Parathyroid adenoma (tissue), 2 donors: ENCODE results near the gene HIF3A.

Experiments used
- H2AFZ ChIP-seq: fragments of 300-600 bp; sonication (generic); one replicate; pipeline ENCODE4 v1.7.0; 2017; ENCODE audit warnings: antibody characterized with exemption, mild to moderate bottlenecking
- H3K27ac ChIP-seq: fragments of 300-600 bp; sonication (generic); one replicate; pipeline ENCODE4 v1.7.0; 2017
- H3K27me3 ChIP-seq: fragments of 300-600 bp; sonication (generic); one replicate; pipeline ENCODE4 v1.7.0; 2017; ENCODE audit warnings: low read length; ENCODE audit not compliant: control insufficient read depth, insufficient read depth
- H3K36me3 ChIP-seq: fragments of 300-600 bp; sonication (generic); one replicate; pipeline ENCODE4 v1.7.0; 2017; ENCODE audit warnings: low read length; ENCODE audit not compliant: control insufficient read depth, insufficient read depth
- H3K4me1 ChIP-seq: fragments of 300-600 bp; sonication (generic); one replicate; pipeline ENCODE4 v1.7.0; 2017; ENCODE audit warnings: control low read depth
- H3K4me2 ChIP-seq: fragments of 300-600 bp; sonication (generic); one replicate; pipeline ENCODE4 v1.7.0; 2017; ENCODE audit warnings: low read length
- H3K4me3 ChIP-seq: fragments of 300-600 bp; sonication (generic); one replicate; pipeline ENCODE4 v1.7.0; 2017; ENCODE audit warnings: low read depth, low read length
- H3K79me2 ChIP-seq: fragments of 300-600 bp; sonication (generic); one replicate; pipeline ENCODE4 v1.7.0; 2017; ENCODE audit warnings: control low read depth
- H3K9ac ChIP-seq: fragments of 300-600 bp; sonication (generic); one replicate; pipeline ENCODE4 v1.7.0; 2017; ENCODE audit warnings: mild to moderate bottlenecking
- H3K9me3 ChIP-seq: fragments of 300-600 bp; sonication (generic); one replicate; pipeline ENCODE4 v1.7.0; 2017; ENCODE audit warnings: low read length; ENCODE audit not compliant: control insufficient read depth
- TF ChIP-seq, protein P1 (sequence below): fragments of 300-600 bp; sonication (generic); IDR thresholded peaks from one replicate; pipeline ENCODE4 v1.7.0; 2017; ENCODE audit warnings: antibody characterized with exemption, mild to moderate bottlenecking
- donor health status: primary hyperparathyroidism.

HIF3A gene

DNA sequence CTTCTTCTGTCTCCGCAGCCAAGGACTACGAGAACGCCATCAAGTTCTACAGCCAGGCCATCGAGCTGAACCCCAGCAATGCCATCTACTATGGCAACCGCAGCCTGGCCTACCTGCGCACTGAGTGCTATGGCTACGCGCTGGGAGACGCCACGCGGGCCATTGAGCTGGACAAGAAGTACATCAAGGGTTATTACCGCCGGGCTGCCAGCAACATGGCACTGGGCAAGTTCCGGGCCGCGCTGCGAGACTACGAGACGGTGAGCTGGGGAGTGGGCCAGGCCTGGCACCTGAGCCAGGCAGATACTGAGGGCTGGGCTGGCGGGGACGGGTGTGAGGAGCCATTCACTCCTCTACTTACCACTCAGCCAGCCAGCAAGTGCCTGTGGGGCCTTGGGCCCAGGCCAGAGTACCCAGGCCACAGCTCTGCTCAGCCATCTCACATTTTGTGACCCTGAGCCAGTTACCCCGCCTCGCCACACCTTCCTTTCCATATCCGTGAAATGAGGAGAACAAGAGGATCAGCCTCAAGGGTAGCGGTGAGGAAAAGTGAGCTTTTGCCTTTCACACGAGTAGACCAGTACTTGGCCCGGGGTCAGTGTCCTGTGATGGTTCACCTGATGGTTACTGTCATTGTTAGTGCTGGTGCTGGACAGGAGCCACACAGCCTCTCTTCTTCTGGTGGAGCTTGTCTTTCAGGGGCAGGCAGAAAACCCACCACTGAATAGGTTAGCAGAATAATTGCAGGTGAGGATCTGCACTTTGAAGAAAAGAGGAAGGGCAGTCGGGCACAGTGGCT is 57.1 kb downstream of the HIF3A start:
- Histone ChIP-seq H3K9ac (no peak overlapping the region), H3K4me1 (peaks cover 6% of the 10 kb centered on the region), H3K36me3 (no peaks in the 10 kb centered on the region), H3K27ac (no peak overlapping the region), H3K4me3 (no peak overlapping the region), H3K27me3 (no peaks in the 10 kb centered on the region), H3K4me2 (no peak overlapping the region), H2AFZ (no peak overlapping the region), H3K9me3 (no peaks in the 10 kb centered on the region), H3K79me2 (peaks cover 24% of the 10 kb centered on the region)
- TF ChIP-seq, protein P1, sequence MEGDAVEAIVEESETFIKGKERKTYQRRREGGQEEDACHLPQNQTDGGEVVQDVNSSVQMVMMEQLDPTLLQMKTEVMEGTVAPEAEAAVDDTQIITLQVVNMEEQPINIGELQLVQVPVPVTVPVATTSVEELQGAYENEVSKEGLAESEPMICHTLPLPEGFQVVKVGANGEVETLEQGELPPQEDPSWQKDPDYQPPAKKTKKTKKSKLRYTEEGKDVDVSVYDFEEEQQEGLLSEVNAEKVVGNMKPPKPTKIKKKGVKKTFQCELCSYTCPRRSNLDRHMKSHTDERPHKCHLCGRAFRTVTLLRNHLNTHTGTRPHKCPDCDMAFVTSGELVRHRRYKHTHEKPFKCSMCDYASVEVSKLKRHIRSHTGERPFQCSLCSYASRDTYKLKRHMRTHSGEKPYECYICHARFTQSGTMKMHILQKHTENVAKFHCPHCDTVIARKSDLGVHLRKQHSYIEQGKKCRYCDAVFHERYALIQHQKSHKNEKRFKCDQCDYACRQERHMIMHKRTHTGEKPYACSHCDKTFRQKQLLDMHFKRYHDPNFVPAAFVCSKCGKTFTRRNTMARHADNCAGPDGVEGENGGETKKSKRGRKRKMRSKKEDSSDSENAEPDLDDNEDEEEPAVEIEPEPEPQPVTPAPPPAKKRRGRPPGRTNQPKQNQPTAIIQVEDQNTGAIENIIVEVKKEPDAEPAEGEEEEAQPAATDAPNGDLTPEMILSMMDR = no peak

DNA sequence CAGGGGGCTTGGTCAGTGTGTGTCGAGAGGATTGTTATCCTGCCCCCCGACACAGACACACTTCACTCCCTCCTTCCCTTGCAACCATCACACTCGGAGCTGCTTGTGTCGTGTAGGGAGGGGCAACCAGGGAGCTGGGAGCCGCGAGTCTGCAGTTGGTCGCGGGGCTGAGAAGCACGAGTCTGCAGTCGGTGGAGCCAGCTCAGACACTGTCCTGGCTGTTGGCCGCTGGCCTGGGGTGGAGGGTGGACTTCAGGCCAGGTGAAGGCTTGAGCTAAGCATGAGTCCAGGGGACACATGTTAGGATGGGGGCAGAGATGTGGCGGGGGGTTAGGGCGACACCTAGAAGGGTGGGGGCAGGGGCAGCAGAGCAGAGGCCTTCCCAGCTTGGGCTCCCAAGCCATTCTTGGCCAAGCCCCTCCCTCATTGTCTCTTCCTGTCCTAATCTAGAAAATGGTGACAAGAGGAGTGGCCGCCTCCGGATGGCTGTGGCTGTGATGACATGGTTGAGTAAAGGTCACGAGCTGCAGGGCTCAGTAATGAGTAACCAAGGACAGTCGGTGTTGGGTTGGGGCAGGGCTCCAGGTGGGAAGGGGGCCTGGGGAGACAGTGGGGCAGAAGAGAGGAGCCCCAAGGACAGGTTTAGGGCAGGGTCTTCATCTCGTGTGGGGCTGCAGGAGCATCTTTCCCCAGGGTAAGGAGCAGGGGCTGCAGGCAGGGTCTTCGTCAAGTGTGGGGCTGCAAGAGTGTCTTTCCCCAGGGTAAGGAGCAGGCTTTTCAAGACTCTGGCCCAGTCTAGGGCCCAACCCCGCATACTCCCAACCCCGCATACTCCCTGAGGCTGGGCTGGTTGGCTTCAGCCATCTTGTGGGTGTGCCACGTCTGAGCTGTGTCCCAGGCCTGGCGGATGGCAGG is 58.6 kb downstream of the HIF3A start:
- H3K27me3 ChIP-seq = no peaks in the 10 kb centered on the region
- H3K27ac ChIP-seq = no peak overlapping the region
- peaks cover 6% of the 10 kb centered on the region for H3K4me1 ChIP-seq
- no peak overlapping the region for H3K4me2 ChIP-seq
- H2AFZ ChIP-seq = no peak overlapping the region
- no peaks in the 10 kb centered on the region for H3K36me3 ChIP-seq
- peaks cover 16% of the 10 kb centered on the region for H3K79me2 ChIP-seq
- no peak overlapping the region for H3K9ac ChIP-seq
- TF ChIP-seq, protein P1 = no peak
- H3K4me3 ChIP-seq = no peak overlapping the region
- no peaks in the 10 kb centered on the region for H3K9me3 ChIP-seq

DNA sequence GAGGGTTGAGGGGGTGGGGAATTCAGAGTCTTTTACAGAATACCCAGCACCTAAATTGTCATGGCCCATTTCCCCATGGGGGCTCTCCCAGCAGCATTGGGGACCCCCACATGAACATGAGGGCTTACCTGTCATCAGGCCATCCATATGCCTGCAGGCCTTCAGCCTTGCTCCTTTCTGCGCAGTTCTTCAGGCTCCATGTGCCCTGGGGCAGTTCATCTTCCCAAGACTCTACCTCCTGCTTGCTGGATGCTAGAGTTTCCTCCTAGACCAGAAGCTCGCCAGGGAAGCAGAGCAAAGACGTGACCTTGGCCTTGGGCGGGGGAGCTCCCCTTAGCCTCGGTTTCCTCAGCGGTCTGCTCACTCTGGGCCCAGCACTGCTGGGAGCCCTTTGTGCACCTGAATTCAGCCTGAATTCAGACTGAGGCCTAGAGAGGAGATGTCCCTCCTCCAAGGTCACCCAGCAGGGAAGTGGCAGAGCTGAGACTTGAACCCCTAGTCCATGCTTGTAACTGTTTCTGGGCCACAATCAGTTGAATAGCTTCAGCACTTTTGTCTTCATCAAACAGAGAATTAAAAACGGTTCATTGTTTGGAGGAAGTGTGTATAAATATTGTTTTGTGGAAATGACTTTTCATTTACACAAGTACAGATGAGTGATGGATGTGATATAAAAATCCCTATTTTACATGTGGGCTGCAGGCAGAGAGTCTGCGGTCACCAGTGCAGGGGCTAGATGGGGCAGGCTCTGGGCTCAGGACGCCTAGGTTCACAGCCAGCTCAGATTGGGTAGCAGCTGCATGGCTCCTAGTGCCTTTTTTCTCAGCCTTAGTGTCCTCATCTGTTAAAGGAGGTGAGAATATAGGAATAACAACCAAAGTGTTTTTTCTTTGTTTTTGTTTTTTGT is 59.6 kb downstream of the HIF3A start:
- Histone ChIP-seq H3K27me3 (no peaks in the 10 kb centered on the region), H3K36me3 (no peaks in the 10 kb centered on the region), H3K4me3 (no peak overlapping the region), H3K4me2 (no peak overlapping the region), H3K4me1 (peaks cover 3% of the 10 kb centered on the region), H2AFZ (no peak overlapping the region), H3K27ac (no peak overlapping the region), H3K79me2 (peaks cover 17% of the 10 kb centered on the region), H3K9me3 (no peaks in the 10 kb centered on the region), H3K9ac (no peak overlapping the region)
- TF ChIP-seq, protein P1 = no peak

DNA sequence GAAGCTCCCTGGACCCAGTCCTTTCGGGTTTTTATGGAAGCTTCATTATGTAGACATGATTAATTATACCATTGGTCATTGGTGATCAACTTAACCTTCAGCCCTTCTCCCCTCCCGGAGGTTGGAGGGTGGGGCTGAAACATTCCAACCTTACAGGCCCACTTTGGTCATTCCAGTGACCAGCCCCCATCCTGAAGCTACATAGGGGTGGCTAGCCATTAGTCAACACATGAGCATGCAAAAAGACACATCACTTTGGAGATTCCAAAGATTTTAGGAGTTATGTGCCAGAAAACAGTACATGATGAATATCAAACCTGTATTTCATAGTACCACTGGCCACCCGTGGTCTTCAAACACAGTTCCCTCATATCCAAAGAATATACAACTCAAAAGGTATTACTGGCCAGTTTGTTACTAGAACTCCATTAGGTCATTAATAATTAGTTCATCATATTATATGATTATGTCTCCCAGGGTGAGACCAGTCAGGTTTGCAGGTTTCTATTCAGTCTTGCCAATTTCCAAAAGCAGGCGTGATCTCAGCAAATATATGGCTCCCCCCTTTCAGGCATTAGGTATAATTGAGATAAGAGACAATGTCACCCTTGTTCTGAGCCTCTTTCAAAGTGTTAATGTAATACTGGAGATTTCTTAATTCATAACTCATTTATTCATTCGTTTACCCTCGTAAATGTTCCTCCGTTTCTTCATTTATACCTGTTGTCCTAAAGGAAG is 61.2 kb downstream of the HIF3A start:
- TF ChIP-seq, protein P1 = no peak
- Histone ChIP-seq H3K27me3 (no peaks in the 10 kb centered on the region), H3K4me2 (no peak overlapping the region), H2AFZ (no peak overlapping the region), H3K4me3 (no peak overlapping the region), H3K79me2 (peaks cover 9% of the 10 kb centered on the region), H3K36me3 (no peaks in the 10 kb centered on the region), H3K27ac (no peak overlapping the region), H3K9ac (no peak overlapping the region), H3K4me1 (no peaks in the 10 kb centered on the region), H3K9me3 (no peaks in the 10 kb centered on the region)
